Ishikawa (cell line): ENCODE data around the gene PLXNC1.

Source experiments
- CEBPB ChIP-seq: IDR thresholded peaks from 2 replicates; pipeline ENCODE4 v1.6.1; 2012
- CREB1 ChIP-seq: IDR thresholded peaks from 2 replicates; pipeline ENCODE4 v1.6.1; 2012; ENCODE audit warnings: low read depth
- EGR1 ChIP-seq: IDR thresholded peaks from 2 replicates; pipeline ENCODE4 v1.6.1; 2012
- EP300 ChIP-seq: IDR thresholded peaks from 2 replicates; pipeline ENCODE4 v1.6.1; 2012; ENCODE audit warnings: borderline replicate concordance
- FOXM1 ChIP-seq: IDR thresholded peaks from 2 replicates; pipeline ENCODE4 v1.6.1; 2012; ENCODE audit warnings: low read depth, borderline replicate concordance
- NFIC ChIP-seq: IDR thresholded peaks from 2 replicates; pipeline ENCODE4 v1.6.1; 2012
- RAD21 ChIP-seq: IDR thresholded peaks from 2 replicates; pipeline ENCODE4 v1.6.1; 2012; ENCODE audit warnings: low read depth
- REST ChIP-seq: IDR thresholded peaks from 2 replicates; pipeline ENCODE4 v1.6.1; 2012; ENCODE audit warnings: low read depth, mild to moderate bottlenecking
- TAF1 ChIP-seq: IDR thresholded peaks from 2 replicates; pipeline ENCODE4 v1.6.1; 2012; ENCODE audit warnings: low read depth, mild to moderate bottlenecking
- TCF12 ChIP-seq: IDR thresholded peaks from 2 replicates; pipeline ENCODE4 v1.6.1; 2012; ENCODE audit warnings: low read depth
- TEAD4 ChIP-seq: IDR thresholded peaks from 2 replicates; pipeline ENCODE4 v1.6.1; 2012
- USF1 ChIP-seq: IDR thresholded peaks from 2 replicates; pipeline ENCODE4 v1.6.1; 2012
- YY1 ChIP-seq: IDR thresholded peaks from 2 replicates; pipeline ENCODE4 v1.6.1; 2012; ENCODE audit warnings: low read depth
- ZBTB7A ChIP-seq: IDR thresholded peaks from 2 replicates; pipeline ENCODE4 v1.6.1; 2012; ENCODE audit warnings: low read depth
- TF ChIP-seq, protein P1 (sequence below): IDR thresholded peaks from 2 replicates; pipeline ENCODE4 v1.6.1; 2012

PLXNC1 gene

DNA sequence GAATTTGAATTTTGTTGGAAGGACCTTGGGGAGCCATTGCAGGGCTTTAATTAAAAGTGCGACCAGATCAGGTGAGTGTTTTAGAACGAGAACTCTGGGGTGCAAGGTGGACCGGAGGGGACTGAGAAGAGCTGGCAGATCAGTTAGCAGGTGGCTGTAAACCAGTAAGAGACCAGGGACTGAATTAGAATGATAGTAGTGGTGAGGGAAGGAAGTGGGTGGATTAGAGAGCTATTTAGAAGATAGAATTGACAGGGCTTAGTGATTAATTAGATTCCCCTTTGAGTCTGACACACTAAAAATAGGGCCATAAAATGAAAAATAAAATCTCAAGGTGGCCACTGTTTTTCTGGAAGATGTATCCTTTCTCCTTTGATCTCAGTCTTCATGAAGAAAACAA, 44.8 kb downstream of the PLXNC1 start:
- TF ChIP-seq RAD21 = no peak
- TF ChIP-seq REST = no peak
- no peak for TF ChIP-seq TEAD4
- TF ChIP-seq NFIC = no peak
- TF ChIP-seq CREB1 = no peak
- TF ChIP-seq YY1 = no peak
- TF ChIP-seq FOXM1 = no peak
- TF ChIP-seq USF1 = no peak
- TF ChIP-seq TCF12 = no peak
- no peak for TF ChIP-seq CEBPB
- TF ChIP-seq, protein P1, sequence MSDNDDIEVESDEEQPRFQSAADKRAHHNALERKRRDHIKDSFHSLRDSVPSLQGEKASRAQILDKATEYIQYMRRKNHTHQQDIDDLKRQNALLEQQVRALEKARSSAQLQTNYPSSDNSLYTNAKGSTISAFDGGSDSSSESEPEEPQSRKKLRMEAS = no peak

DNA sequence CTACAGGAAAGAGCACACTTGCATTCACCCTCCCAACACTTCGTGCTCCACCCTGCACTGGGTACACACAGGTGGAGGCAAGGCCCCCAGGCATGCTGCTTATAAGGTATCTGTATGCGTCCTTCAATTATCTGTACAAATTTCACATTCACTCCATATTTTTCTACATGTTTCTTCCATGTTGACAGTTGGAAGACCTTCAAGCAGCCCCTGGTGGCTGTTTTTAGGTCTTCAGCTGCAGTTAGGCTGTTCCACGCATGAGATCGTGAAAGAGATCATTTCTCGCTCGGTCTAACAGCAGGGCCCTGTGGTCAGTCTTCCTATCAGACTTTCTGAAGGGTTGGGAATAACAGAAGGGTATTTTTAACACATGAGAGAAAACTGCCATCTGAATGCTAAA, 47.1 kb downstream of the PLXNC1 start:
- TF ChIP-seq ZBTB7A (no peak), TEAD4 (no peak)
- TF ChIP-seq, protein P1 = no peak

GRCh38 chr12:94198469-94198868, 50.1 kb downstream of the PLXNC1 start:
- TF ChIP-seq RAD21 (no peak), NFIC (no peak), USF1 (no peak), TCF12 (no peak)
- TF ChIP-seq, protein P1 = no peak

DNA sequence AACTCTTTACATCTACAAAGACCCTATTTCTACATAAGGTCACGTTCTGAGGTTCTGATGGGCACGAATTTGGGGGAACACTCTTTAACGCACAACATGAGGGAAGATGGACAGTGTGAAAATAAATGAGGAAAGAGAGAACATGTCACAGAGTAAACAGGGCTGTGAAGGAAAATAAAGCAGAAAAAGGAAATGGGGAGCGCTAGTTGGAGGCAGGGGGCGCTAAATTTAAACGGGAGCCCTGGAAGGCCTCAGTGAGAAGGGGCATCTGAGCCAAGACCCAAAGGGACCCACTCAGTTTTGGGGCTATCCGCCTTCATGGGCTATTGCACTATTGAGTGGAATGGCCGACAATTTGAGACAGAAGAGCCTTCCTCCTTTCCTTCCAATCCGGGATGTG, 50.5 kb downstream of the PLXNC1 start:
- no peak for TF ChIP-seq NFIC
- TF ChIP-seq, protein P1 = no peak
- no peak for TF ChIP-seq TEAD4
- no peak for TF ChIP-seq CREB1
- no peak for TF ChIP-seq ZBTB7A
- TF ChIP-seq YY1 = no peak
- TF ChIP-seq CEBPB = no peak
- no peak for TF ChIP-seq EP300

- TF ChIP-seq, protein P1 = no peak
- TF ChIP-seq YY1 (no peak), EP300 (no peak), FOXM1 (no peak), EGR1 (no peak), USF1 (no peak), TCF12 (no peak), ZBTB7A (no peak), RAD21 (no peak), TAF1 (no peak), TEAD4 (no peak), NFIC (no peak), REST (no peak), CEBPB (no peak), CREB1 (no peak)
These were observed 51.7 kb downstream of the PLXNC1 start for GRCh38 chr12:94200069-94200468.

GRCh38 chr12:94200695-94201094, 52.3 kb downstream of the PLXNC1 start:
- no peak for TF ChIP-seq TAF1
- TF ChIP-seq TCF12 = no peak
- TF ChIP-seq REST = no peak
- TF ChIP-seq CEBPB = no peak
- no peak for TF ChIP-seq EP300
- TF ChIP-seq, protein P1 = no peak
